ENCODE results near the gene NANOS3.

NANOS3 gene

GRCh38 chr19:13885826-13886365 lies 9.0 kb downstream of the NANOS3 start:
- no peak for DNase-seq (ENCODE audit: low read depth in 2 of 2)

DNA sequence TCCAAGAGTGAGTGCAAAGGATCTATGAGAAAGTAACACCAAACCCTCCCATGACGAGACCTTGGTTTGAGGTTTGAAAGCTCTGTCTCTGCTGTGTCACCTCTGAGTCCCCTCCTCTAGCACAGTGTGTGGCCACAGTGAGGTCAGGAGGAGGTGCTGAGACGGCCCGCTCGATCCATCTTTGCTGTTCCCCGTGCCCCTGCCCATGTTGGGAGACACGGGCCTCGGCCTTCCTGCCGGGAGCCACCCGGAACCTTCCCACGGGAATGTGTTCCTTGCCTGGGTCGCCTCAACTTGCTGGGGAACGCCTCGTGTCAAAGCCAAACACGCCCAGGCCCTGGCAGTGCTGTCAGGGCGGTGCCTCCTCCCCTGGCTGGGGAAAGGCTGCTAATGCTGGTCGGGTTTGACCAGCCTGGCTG lies 10.1 kb downstream of the NANOS3 start:
- no peak for DNase-seq (ENCODE audit: low read depth in 2 of 2)

DNA sequence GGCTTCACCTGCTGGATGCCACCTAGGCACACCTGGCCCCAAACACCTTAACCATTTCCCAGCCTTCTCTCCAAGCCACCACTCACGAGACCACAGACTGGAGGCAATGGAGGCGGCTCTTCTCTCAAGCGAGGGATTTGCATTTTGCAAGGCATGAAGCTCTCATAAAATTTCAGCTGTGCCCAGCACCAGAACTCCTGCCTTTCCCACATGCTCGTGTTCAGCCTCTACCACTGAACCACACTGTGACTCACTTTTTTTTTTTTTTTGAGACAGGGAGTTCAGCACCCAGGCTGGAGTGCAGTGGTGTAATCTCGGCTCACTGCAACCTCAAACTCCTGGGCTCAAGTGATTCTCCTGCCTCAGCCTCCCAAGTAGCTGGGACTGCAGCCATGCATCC lies 10.6 kb downstream of the NANOS3 start:
- DNase-seq (ENCODE audit: low read depth in 2 of 2) = no peak

GRCh38 chr19:13888281-13888680 lies 11.3 kb downstream of the NANOS3 start:
- DNase-seq (ENCODE audit: low read depth in 2 of 2) = no peak

DNA sequence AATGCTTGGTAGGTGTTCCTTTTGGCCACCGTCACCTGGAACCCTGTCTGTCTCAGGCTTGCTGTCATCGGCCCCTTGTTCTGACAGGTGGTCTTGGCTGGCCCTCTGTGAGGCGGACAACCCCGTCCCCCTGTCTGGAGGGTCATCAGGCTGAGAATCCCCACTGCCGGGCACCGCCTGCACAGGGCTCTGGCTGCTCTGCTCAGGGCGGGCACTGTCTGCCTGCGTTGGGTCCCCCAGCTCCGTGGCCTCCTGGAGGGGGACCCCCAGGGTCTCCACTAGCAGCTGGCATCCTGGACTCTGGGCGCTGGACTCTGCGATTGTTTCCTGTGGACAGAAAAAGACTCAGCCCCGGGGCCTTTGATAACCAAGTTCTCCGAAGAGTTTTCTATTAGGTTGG lies 13.2 kb downstream of the NANOS3 start:
- no peak for DNase-seq (ENCODE audit: low read depth in 2 of 2)

- no peak for DNase-seq (ENCODE audit: low read depth in 2 of 2)
Observed at GRCh38 chr19:13892870-13893269, 15.9 kb downstream of the NANOS3 start.

GRCh38 chr19:13894552-13894951 lies 17.6 kb downstream of the NANOS3 start:
- DNase-seq (ENCODE audit: low read depth in 2 of 2) = no peak

DNA sequence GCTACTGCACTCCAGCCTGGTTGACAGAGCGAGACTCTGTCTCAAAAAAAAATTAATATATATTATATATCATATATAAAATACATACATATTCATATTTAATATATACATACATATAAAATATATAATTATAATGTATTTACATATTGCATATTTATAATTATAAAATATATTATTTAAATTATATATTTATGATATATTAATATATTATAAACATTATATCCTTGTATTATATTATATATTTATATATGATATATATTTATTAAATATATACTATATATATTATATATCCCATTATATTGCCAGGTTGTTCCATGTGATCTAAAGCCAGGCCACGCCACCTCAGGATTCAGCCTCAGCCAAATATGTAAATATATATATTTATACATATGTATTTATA lies 19.3 kb downstream of the NANOS3 start:
- DNase-seq (ENCODE audit: low read depth in 2 of 2) = no peak

DNA sequence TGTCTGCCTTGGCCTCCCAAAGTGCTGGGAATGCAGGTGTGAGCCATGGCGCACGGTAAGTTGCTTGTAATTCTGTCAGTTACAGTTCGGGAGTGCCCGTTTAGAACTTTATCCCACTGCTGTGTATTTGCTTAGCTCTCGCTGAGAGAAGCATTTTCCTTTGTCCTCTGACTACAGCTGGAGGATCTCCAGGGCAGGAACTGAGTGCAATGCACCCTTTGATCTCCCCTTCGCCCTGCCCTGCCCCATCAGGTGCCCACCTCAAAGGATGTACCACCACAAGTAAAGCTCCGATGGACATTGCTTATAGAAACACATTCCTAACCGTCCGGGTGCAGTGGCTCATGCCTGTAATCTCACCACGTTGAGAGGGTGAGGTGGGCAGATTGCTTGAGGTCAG lies 22.5 kb downstream of the NANOS3 start:
- no peak for DNase-seq (ENCODE audit: low read depth in 2 of 2)

GRCh38 chr19:13899912-13900584 lies 23.1 kb downstream of the NANOS3 start:
- DNase-seq (ENCODE audit: low read depth in 2 of 2) = no peak

DNA sequence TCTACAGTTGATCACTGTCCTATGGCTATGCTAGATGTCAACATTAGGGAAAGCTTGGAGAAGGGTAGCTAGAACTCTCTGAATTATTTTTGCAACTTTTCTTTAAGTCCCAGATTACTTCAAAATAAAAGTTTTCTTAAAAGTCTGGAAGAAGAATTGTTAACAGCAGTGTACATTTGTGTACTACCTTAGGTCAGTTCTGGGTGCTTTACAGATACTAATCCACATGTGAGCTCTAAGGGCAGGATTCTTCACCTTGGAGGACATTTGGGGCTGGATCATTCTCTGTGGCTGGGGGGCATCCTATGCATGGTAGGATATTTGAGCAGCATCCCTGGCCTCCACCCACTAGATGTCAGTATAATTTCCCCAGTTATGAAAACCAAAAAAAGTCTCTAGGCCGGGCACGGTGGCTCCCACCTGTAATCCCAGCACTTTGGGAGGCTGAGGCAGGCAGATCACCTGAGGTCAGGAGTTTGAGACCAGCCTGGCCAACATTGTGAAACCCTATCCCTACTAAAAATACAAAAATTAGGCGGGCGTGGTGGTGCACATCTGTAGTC lies 26.1 kb downstream of the NANOS3 start:
- DNase-seq (ENCODE audit: low read depth in 2 of 2) = no peak

DNA sequence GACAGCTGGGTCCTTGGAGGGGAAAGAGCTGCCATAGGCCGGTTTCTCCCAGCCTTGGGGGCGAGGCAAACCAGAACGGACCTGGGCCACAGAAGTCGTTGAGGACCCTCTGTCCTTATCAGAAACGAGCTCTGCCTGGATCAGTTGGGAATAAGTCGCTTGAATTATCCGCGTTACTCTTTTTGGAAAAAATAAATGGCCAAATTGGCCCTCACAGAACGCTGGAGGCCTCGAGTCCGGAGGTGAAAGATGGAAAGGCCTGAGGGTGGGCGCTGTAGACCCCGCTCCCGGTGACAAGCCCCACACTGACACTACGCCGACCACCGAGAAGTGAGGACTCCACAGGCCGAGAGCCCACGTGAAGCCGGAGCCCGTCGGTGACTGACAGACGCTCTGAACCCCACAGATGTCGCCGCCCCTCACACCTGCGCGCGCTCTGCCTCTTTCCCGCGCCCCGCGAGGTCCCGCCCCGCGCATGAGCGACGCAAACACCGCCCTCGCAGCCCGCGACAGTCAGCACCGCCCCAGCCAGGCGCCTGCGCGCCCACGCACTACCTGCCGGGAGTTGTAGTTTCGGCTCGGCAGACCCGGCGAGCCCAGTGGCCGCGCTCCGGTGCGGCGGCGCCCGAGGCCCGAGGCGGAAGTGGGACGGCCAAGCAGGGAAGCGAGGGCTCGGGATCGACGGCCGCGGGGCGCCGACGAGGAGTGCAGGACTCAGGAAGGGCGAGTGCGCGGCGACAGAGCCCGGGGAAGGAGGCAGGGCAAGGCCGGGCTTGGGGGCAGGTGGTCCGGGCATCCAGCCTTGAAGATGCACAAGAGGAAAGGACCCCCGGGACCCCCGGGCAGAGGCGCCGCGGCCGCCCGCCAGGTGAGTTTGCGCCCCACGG lies 28.9 kb downstream of the NANOS3 start, which contains the start of the genes BRME1 and CC2D1A:
TSS of gene BRME1 (minus strand) at position 484 of the 887 bp plus-strand sequence. CDS start 1,225 bp downstream, outside the sequence.
TSS of gene CC2D1A (plus strand) at position 568 of the 887 bp plus-strand sequence. CDS start at position 809, 241 bp downstream.
- DNase-seq (ENCODE audit: low read depth in 2 of 2) = peak; percentile 92 to 96

- DNase-seq (ENCODE audit: low read depth in 2 of 2) = no peak
Observed at GRCh38 chr19:13906521-13906904, 29.6 kb downstream of the NANOS3 start.

DNA sequence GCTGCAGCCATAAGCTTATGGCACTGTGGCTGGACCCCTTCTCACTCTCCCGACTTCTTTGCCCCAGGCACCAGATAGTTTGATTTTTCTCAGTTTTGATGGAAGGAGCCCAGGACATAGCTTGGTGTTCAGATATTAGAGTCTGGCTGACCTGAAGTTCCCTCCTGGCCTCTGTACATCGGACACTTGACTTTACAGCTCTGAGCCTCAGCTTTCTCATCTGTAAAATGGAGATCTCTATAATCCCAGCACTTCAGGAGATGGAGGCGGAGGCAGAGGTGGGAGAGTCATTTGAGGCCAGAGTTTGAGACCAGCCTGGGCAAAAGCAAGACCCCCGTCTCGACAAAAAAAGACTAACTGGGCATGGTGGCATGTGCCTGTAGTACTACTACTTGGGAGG lies 30.0 kb downstream of the NANOS3 start:
- DNase-seq (ENCODE audit: low read depth in 2 of 2) = no peak

DNA sequence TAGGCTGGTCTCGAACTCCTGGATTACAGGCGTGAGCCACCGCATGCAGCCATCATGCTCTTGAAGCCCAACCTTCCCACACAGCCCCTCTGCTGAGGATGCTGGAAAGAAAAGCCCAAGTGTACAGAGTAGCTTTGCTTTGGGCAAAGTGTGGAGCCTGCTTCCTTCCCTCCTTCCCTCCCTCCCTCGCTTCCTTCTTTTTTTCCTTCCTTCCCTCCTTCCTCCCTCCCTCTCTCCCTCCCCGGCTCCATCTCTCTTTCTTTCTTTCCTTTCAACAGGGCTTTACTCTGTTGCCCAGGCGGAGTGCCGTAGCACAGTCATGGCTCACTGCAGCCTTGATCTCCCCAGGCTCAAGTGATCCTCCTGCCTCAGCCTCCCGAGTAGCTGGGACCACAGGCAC lies 31.7 kb downstream of the NANOS3 start:
- no peak for DNase-seq (ENCODE audit: low read depth in 2 of 2)

DNA sequence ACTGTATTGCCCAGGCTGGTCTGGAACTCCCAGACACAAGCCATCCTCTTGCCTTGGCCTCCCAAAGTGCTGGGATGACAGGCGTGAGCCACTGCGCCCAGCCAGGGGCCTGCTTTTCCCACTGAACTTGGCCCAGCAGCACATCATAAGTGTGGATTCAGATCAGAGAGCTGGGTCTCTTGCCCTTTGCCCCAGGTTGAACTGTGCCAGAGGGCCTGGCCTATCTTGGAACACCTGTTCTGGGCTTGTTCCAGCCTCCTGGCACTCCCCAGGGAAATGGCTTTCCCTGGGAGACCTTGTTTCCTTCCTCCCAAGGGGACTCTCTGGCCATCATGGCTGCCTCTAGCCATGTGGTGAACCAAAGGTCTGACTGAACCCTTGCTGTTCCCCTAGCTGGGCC lies 32.5 kb downstream of the NANOS3 start:
- DNase-seq (ENCODE audit: low read depth in 2 of 2) = no peak

DNA sequence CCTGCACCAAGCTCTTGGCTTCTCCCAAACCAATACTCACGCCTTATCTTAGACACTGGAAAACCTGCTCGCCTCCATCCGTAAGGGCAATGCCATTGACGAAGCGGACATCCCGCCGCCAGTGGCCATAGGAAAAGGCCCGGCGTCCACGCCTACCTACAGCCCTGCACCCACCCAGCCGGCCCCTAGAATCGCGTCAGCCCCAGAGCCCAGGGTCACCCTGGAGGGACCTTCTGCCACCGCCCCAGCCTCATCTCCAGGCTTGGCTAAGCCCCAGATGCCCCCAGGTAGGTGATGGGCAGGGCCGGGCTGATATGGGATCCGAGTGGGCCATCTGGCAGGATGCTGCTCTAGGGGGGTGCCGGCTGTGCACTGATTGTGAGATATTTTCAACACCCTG lies 36.4 kb downstream of the NANOS3 start:
- DNase-seq (ENCODE audit: low read depth in 2 of 2) = no peak

GRCh38 chr19:13914777-13915176 lies 37.8 kb downstream of the NANOS3 start:
- no peak for DNase-seq (ENCODE audit: low read depth in 2 of 2)

- no peak for DNase-seq (ENCODE audit: low read depth in 2 of 2)
Observed at GRCh38 chr19:13917888-13918406, 41.0 kb downstream of the NANOS3 start.

- DNase-seq (ENCODE audit: low read depth in 2 of 2) = no peak
Observed at GRCh38 chr19:13918726-13919411, 41.9 kb downstream of the NANOS3 start.

- no peak for DNase-seq (ENCODE audit: low read depth in 2 of 2)
Observed at GRCh38 chr19:13920524-13920923, 43.6 kb downstream of the NANOS3 start.

Measured in activated CD4-positive, alpha-beta T cell treated with anti-CD3 and anti-CD28 coated beads for 24 hours (primary cell).